ENCODE measurements around the gene GBA3.

Gene GBA3

GRCh38 chr4:22692736-22693135 lies at the start of gene GBA3:
Gene GBA3 (plus strand): TSS chr4:22692937.
- DNase-seq = no peak

DNA sequence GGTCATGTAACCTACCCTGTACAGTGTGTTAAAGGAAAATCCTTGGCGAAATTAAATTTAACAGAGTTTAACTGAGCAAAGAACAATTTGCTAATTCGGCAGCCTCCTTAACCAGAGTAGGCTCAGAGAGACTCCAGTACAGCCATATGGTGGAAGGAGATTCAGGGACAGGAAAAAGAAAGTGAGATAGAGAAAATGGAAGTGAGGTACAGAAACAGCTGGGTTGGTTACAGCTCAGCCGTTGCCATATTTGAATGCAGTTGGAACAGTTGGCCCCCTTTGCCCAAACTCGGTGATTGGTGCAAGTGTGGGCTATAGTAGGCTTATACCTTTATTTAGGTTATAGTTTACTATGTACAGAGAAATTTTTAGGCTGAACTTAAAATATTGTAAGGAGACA lies 48.8 kb upstream of the GBA3 start:
- DNase-seq = no peak

DNA sequence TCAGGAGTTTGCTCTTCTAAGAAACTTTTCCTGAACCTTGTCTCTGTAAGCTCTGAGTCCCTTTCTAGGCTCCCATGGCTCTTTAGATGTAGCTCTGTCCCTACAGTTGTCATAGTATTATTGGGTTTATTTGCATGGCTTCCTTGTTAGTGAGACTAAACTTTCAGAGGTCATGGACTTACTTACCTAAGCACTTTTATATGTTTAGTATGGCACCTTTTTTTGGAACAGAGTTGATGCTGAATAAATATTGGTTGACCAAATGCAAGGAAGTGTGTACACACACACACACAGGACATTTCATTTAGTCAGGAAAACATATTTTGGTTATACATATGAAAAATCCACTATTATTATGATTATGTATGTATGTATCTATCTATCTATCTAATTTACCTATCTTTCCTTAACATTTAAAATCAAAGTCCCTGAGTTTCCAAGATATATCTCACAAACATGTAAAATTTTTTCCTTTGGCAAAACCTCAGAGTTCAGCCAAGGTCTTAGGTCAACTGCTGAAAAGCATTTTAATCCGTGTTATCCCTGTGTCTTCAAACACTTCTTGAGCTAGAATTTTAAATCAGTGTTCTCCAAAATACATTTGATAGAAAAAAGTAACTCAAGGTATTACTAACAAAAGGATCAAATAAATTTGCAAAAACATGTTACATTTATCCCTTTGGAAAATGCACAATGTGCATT lies 47.1 kb upstream of the GBA3 start:
- DNase-seq = no peak

DNA sequence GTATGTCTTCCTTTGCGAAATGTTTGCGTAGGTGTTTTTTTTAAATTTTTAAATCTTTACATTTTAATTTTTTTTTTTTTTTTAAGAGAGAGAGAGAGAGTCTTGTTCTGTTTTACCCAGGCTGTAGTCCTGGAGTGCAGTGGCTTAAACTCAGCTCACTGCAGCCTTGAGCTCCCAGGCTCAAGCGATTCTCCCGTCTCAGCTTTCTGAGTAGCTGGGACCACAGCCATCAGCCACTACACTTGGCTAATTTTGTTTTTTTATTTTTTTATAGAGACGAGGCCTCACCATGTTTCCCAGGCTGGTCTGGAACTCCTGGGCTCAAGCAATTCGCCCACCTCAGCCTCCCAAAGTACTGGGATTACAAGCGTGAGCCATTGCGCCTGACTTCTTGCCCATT lies 43.7 kb upstream of the GBA3 start:
- no peak for DNase-seq

- no peak for DNase-seq
Measured at GRCh38 chr4:22650771-22651170, 42.0 kb upstream of the GBA3 start.

DNA sequence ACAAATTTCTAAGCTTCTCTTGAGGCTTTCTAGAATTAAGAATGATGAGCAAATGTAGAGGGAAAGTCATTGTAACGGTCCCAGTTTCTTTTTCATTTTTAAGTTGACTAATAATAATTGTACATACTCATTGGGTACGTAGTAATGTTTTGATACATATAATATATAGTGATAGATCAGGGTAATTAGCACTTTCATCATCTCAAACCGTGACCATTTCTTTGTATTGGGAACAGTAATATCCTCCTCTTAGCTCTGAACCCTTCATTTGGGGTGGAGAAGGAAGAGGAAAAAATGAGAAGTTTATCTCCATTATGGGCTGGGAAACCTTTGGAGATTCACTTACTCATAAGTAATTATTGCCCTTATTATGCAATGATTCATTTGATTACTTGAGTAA lies 39.0 kb upstream of the GBA3 start:
- DNase-seq = no peak

DNA sequence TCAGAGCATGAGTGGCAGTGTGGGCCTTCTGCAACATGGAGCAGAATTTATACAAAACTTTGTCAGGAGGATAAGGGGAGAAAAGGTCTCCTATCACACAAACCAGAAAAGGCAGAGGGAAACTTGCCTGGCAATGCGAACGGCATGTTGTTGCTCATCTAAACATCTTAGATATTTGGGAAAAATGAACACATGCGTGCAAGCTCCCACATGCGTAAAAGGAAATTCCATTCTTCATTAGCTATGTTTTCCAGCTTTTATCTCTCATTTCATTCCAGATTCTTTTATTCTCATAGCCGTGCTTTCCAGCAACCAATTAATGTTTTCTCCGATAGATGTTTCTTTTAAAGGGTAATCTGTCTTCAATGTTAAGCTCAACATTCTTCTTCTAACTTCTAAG lies 31.3 kb upstream of the GBA3 start:
- DNase-seq = no peak

- DNase-seq = no peak
Measured at GRCh38 chr4:22667332-22667940, 25.3 kb upstream of the GBA3 start.

DNA sequence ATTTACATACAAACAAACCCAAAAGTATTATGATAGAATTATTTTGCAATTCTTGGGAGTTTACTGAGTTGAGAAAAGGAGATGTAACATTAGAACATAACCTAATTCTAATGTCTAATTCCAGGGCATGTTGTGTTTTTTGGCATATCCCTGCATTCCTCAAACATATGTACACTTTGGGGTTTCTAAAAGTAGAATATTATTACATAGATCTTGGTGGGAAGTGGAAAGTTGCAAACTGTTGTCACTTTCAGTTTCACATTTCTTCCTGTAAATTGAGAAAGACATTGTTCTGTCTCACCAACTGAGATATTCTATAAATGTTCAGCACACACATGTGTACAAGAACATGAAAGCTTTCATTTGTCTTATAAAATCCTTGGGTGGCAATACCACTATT lies 24.4 kb upstream of the GBA3 start:
- no peak for DNase-seq

GRCh38 chr4:22668702-22669101 lies 24.0 kb upstream of the GBA3 start:
- DNase-seq = no peak

GRCh38 chr4:22670956-22671355 lies 21.8 kb upstream of the GBA3 start:
- DNase-seq = no peak

- no peak for DNase-seq
Measured at GRCh38 chr4:22672519-22672918, 20.2 kb upstream of the GBA3 start.

GRCh38 chr4:22672944-22673343 lies 19.8 kb upstream of the GBA3 start:
- DNase-seq = no peak

DNA sequence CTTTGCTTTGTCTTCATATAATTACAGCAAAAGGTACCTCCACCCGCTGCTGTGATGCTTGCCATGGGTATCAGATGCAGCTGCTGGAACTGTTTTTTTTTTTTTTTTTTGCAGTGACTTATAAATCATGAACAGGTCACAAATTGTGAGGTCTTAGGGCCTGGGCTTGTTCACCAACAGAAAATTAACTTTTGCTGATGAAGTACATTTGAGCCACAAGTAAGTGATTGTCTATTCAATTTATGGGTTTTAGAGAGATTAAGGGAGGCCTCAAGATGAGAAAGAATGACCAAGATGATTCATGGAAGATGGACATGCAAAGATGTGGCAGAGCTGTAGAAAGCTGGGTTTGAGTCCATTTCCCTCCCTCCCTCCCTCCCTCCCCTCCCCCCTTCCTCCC lies 18.0 kb upstream of the GBA3 start:
- no peak for DNase-seq

DNA sequence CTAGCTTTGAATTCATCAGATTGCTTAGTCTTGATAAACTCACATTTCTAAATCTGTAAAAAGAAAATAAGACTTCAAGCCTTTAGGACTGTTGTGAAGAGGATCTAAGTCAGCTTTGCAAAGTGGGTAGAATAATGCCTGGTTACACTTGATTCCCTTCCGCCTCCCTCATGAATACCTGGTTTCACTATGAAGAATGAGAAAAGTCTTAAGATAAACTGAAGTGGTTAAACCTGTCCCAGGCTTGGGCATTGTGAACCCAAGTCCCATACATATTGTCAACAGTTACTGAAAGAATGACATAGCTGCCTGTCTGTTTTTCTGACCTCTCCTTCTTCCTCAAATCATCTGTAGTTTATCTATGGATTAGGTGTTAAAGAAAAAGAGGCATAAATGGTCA lies 16.7 kb upstream of the GBA3 start:
- DNase-seq = no peak

DNA sequence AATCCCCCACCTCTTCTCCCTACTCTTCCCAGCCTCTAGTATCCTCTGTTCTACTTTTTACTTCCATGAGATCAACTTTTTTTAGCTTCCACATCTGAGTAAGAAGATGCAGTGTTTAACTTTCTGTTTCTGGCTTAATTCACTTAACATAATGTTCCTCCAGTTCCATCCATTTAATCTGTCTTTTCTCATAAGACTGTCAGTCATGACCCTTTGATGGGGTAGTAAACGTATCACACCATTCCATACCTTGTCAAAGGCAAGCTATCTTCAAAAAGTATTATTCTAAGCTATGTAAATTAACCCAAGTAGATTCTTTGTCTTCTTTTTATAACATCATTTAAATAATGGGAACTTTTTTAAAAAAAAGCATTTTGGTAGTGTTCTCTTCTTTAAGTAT lies 15.0 kb upstream of the GBA3 start:
- no peak for DNase-seq

DNA sequence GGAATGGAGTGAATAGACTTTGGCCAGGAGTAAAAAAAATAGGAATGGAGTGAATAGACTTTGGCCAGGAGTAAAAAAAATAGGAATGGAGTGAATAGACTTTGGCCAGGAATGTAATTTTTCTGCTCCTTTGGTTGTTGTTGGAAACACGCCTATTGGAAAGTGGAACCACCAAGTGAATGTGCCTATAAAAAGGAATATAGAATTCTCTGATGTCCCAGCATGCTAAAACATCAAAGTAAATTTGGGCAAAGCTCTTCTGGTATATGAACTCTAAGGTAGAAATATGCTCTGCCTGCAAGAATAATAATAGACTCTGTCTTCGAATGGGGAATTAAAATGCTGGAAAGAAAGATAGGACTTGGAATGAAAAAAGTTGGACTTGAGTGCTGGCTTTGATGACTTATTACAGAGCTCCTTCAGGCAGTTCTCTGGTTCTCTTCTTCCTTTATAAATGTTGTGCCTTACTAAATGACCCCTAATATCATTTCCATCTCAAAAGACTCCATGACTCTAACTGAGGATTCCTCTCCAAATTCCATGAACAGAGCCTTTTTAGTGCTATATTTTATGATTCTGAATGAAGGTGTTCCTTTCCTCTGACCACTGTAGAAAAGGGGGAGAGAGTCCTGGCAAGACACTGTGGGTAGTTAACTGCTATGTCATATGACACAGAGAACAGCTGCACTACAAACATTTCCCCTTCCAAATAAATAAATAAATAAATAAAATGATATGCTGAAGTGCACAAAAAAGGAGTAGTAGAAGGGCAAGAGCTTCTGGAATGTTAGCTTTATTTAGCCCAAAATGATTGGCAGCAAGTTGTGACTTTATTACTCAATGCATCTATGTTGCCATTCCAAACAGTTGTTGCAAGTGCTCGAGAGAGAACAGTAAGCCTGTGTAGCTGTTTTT lies 13.5 kb upstream of the GBA3 start:
- no peak for DNase-seq

- DNase-seq = no peak
Measured at GRCh38 chr4:22680065-22680642, 12.6 kb upstream of the GBA3 start.

- no peak for DNase-seq
Measured at GRCh38 chr4:22683726-22684125, 9.0 kb upstream of the GBA3 start.

GRCh38 chr4:22686141-22686540 lies 6.6 kb upstream of the GBA3 start:
- no peak for DNase-seq

DNA sequence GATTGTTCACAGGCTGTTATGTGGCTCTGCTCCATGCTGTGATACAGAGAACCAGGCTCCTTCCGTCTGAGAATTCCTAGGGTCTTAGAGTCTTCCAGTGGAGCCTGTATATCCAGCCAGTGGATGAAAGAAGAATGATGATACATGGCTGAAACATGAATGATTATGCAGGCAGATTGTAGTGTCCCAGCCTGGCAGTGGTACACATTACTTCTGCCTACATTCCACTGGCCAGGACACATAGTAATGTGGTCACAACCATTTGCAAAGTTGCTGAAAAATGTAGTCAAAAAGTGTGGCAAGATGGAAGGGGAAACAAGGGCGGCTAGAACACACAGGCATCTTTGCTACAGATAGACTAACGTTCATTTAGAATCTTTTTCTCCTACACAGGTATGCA lies 4.5 kb upstream of the GBA3 start:
- DNase-seq = no peak

DNA sequence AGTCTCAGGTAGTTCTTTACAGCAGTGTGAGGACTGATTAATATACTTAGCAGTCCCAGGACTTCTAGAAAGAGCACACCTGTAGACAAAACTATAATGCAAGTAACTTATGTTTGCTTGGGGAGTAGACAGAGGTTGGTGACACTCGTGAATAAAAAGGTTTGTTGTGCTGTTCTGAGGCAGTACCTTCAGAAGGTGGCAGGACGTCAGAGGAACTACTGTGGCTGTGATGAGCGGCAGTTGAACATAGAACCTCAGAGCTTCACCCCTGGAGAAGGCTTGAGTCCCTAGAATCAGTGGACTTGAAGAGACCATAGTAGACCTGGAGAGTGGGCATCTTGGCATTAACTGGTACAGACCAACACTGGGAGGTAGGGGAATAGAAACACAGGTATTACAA lies 3.3 kb upstream of the GBA3 start:
- DNase-seq = no peak

GRCh38 chr4:22695029-22695428 lies 2.3 kb downstream of the GBA3 start:
- DNase-seq = no peak

GRCh38 chr4:22695917-22696316 lies 3.2 kb downstream of the GBA3 start:
- DNase-seq = no peak
